GM12801 (cell line): Measurements from ENCODE around the gene PCNX3.

ENCODE experiments used
- TF ChIP-seq, protein P1 (sequence below): IDR thresholded peaks from one replicate; pipeline ENCODE4 v1.5.1; 2011; ENCODE audit warnings: control low read depth; ENCODE audit not compliant: insufficient read length; ENCODE audit errors: extremely low read depth

PCNX3 gene

DNA sequence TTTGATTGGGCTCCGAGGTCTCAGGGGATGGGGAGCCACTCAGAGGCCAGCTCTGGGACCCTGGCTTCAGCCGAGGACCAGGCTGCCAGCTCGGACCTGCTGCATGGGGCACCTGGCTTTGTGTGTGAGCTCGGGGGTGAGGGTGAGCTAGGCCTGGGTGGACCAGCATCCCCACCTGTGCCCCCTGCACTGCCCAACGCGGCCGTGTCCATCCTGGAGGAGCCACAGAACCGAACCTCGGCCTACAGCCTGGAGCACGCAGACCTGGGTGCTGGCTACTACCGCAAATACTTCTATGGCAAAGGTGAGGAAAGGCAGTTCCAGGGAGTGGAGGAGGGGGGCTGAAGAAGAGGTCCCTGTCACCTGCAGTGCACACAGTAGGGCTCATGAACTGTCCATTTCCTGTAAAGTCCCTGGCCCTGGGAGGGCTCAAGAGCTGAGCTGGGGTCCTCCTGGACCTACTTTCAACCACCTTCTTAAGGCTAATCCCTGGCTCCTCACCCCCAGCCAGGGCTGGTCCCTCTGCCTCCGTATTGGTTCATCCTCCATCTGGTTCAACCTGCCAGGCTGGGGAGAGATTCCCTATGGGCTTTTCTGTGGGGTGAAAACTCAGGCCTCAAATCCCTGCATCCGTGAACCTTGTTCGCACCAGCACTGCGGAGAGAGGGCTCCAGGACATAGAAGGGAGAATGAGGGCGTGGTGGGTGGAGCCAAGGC, 25.9 kb downstream of the PCNX3 start:
- TF ChIP-seq, protein P1, sequence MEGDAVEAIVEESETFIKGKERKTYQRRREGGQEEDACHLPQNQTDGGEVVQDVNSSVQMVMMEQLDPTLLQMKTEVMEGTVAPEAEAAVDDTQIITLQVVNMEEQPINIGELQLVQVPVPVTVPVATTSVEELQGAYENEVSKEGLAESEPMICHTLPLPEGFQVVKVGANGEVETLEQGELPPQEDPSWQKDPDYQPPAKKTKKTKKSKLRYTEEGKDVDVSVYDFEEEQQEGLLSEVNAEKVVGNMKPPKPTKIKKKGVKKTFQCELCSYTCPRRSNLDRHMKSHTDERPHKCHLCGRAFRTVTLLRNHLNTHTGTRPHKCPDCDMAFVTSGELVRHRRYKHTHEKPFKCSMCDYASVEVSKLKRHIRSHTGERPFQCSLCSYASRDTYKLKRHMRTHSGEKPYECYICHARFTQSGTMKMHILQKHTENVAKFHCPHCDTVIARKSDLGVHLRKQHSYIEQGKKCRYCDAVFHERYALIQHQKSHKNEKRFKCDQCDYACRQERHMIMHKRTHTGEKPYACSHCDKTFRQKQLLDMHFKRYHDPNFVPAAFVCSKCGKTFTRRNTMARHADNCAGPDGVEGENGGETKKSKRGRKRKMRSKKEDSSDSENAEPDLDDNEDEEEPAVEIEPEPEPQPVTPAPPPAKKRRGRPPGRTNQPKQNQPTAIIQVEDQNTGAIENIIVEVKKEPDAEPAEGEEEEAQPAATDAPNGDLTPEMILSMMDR, result no peak

DNA sequence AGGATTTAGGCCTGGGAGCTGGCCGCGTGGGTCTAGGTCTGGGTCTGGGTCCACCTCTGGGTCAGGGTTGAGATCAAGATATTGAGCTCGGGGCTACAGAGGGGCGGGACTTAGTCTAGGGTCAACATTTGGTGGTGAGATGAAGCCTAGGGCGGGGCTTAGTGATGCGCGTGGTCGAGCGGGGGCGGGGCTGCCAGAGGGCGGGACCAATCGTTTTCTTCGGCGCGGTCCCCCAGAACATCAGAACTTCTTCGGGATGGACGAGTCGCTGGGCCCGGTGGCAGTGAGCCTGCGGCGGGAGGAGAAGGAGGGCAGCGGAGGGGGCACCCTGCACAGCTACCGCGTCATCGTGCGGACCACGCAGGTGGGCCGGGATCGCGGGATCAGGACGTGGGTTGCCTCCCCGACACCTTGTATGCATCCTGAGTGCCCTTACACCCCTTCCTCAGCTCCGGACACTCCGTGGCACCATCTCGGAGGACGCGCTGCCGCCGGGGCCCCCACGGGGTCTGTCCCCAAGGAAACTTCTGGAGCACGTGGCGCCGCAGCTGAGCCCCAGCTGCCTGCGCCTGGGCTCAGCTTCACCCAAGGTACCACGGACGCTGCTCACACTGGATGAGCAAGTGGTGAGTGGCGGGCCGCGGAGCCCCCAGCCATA, 26.6 kb downstream of the PCNX3 start:
- TF ChIP-seq, protein P1, result no peak

DNA sequence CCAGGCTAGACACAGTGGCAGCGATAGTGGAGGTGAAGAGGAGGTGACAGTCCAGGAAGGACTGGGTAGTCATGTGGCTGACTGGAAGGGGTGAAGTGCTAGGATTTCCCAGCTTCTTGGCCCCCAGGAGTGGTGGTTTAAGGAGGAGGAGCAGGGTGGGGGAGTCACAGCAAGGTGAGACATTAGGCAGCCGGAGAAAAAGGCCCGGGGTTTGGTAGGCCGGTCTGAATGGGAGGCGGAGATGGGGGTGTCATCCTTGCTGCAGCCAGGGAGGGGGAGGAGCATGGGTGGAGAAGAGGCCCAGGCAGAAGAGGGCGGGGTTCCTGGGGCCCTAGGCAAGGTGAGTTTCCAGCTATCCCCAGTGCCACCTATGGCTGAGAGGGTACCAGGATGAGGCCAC, 28.4 kb downstream of the PCNX3 start:
- TF ChIP-seq, protein P1, result no peak

DNA sequence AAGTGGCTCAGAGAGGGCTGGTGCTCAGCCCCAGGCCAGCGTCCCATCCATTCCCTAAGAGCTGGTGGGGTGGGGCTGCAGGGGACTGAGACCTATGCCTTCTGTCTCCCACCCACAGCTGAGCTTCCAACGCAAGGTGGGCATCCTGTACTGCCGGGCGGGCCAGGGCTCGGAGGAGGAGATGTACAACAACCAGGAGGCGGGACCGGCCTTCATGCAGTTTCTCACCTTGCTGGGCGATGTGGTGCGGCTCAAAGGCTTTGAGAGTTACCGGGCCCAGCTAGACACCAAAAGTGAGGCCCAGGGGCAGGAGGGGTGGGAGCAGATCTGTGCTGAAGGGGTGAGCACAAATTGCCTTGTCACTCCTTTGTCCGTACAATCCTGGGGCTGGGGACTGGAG, 29.3 kb downstream of the PCNX3 start:
- TF ChIP-seq, protein P1, result no peak

DNA sequence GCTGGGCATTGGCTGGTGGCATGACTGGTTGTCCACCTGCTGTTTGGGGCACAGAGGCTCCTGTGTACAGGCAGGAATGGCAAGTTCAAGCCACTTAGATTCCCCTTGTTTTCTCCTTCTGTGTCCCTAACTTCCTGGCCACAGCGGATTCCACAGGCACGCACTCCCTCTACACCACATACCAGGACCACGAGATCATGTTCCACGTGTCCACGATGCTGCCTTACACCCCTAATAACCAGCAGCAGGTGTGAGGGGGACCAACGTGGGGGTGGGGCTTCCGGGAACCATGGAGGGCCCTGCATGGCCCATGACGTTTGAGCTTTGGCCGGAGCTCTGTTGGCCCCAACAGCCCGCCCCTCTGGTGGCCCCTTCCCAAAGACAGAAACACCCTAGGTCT, 30.1 kb downstream of the PCNX3 start:
- TF ChIP-seq, protein P1, result no peak

DNA sequence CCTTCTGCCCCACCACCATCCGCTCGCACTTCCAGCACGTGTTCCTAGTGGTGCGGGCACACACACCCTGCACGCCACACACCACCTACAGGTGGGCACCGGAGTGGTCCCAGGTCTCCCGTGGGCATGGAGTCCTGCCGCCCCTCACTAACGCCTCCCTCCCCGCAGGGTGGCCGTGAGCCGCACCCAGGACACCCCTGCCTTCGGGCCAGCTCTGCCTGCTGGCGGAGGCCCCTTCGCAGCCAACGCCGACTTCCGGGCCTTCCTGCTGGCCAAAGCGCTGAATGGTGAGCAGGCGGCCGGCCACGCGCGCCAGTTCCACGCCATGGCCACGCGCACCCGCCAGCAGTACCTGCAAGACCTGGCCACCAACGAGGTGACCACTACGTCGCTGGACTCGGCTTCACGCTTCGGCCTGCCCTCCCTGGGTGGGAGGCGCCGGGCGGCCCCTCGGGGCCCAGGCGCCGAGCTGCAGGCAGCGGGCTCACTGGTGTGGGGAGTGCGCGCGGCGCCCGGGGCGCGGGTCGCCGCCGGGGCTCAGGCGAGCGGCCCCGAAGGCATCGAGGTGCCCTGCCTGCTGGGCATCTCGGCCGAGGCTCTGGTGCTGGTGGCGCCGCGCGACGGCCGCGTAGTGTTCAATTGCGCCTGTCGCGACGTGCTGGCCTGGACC, 30.8 kb downstream of the PCNX3 start:
- TF ChIP-seq, protein P1, result no peak

DNA sequence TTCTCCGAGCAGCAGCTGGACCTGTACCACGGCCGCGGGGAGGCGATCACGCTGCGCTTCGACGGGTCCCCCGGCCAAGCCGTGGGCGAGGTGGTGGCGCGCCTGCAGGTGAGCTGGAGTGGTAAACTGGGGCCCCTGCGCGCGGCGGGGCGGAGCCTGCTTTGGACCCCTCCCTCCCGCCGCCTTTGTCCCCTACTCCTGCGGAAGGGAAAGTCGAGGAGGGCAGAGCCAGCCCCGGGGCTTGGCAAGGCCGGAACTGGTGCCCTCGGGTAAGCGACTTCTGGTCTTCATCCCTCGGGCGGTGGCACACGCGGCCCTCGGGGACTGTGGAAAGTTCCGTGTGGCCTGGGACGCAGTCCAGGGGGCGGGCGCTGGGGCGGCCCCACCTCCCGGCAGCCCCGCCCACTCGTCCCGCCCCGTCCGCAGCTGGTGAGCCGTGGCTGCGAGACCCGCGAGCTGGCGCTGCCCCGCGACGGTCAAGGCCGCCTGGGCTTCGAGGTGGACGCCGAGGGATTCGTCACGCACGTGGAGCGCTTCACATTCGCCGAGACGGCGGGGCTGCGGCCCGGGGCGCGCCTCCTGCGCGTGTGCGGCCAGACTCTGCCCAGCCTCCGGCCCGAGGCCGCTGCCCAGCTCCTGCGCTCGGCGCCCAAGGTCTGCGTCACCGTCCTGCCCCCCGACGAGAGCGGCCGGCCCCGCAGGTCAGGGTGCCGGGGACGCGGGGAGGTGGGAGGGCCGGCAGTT, 31.6 kb downstream of the PCNX3 start:
- TF ChIP-seq, protein P1, result no peak
